HG03175 (cell line): Measurements from ENCODE around the gene TRIOBP.
"Not testable (repeated sequence)": the region's sequence is repeated elsewhere in the genome, so short reads cannot be mapped to it uniquely, and the experiment has no call there.

Experiments
- ATAC-seq: cut with Tn5 transposase; IDR thresholded peaks from one replicate; pipeline ENCODE4 v1.9.1; 2021; ENCODE audit warnings: mild to moderate bottlenecking, moderate library complexity; ENCODE audit not compliant: unreplicated experiment

The TRIOBP gene

DNA sequence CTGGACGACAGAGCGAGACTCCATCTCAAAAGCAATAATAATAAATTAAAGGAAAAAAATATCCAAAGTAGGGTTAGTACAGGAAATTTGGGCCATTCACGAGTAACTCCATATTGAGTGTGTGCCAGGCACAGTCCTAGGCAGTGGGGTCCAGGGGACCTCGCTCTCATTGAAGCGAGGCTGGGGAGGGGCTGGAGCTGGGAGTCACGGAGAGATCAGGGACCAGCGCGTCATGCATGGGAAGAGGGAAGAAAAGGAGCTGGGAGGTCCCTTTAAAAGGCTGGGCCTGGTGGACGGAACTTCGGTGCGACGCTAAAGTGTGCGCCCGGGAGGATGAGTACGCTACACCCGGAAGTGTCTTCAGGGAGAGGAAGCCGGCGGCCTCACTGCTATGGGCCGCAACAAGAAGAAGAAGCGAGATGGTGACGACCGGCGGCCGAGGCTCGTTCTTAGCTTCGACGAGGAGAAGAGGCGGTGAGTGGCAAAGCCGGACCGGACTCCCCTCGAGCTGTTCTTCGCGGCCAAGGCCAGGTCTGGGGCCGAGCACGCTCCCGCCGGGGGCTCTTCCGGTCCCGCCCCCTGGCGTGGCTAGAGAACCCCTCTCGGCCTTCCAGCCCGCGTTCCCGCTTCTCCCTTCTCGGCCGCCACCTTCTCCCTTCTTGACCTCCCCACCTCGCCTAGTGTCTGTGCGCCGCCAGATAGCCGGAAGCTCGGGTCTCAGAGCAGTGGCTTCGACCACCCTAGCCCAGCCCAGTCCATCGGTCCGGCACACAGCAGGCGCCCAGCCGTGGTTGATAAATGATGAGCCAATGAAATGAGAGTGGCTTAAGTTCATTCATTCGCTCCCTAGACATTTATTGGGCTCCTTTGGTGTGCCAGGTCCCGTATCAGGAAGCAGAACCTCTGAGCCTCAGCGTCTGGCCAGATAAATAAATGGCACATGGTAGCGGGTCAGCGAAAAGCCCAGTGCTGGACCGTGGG, 10.6 kb upstream of the TRIOBP start, which contains the start of gene NOL12:
Gene NOL12, plus strand, starts transcription at position 342 of the 981 bp plus-strand sequence. Its CDS starts 50 bp downstream, at position 392.
- ATAC-seq: peak; percentile 77

DNA sequence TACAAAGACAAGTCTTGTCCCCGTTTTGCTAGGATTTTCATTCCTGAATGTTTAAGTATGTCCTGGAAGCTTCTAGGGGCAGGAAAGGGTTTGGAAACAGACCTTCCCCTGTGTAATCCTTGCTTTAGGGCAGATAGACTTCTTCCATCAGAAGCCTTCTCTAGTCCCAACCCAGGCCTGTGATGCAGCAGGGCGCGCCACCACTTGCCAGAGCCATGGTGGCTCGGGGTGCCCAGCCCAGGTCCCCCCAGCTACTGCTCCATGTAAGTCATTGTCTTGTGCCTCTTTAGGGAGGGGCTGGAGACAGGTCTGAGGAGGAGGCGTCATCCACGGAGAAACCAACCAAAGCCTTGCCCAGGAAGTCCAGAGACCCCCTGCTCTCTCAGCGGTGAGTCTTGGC, 6.4 kb upstream of the TRIOBP start:
- no peak for ATAC-seq

- ATAC-seq: no peak
These were observed 5.8 kb upstream of the TRIOBP start for GRCh38 chr22:37690901-37691504.

DNA sequence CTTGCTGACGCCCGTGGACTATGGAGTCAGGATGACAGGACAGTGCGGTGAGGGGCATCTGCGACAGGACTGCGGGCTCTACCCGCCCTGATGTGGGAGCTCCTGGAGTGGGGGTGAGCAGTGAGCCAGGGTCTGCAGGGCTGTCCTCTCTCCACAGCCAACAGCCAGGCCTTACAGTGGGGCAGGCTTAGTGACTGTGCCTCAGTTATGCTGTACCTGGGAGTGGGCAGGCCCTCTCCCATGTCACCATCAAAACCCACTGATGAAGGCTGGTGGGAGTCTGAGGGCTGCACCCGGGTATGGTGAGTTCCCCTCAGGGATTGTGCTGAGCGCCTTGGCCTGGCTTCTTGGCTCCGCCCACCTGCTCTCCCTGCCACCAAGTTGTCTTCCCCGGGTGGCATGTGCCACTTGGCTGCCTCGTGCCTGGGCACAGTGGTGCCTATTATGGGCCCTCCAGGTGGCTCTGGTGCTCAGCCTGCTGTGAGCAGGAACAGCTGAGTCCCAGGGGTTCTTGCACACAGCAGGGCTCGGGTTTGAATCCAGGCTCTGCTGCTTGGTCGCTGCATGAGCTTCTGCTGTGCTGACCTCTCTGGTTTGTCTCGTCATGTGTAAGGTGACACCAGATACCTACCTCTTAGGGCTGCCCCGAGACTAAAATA, 4.1 kb upstream of the TRIOBP start:
- no peak for ATAC-seq

GRCh38 chr22:37694131-37694530, 2.7 kb upstream of the TRIOBP start:
- ATAC-seq: not testable (repeated sequence)

DNA sequence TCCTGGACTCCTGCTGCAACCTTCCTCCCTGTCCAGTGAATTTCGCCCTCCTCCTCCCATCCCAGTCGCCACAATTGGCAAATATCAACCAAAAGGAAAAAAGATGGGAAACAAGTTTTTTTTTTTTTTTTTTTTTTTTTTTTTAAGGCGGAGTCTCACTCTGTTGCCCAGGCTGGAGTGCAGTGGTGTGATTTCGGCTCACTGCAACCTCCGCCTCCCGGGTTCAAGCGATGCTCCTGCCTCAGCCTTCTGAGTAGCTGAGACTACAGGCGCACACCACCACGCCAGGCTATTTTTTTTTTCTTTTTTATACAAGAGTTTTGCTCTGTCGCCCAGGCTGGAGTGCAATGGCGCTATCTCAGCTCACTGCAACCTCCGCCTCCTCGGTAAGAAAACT, 590 bp upstream of the TRIOBP start:
- ATAC-seq: not testable (repeated sequence)

DNA sequence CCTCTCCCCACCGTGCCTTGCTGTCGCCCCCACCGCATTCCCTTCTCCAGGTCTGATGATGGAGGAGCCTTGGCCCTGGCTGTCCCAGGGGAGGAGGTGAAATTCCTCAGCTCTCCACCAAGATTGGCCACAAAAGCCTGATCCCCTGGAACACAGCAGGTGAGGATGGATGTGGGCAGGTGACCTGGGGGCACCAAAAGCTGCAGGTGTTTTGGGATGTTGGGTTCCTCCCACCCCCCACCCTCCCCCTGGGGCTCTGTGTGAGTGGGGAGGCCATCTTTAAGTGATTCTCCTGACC, 639 bp downstream of the TRIOBP start:
- no peak for ATAC-seq

- ATAC-seq: no peak
These were observed 4.4 kb downstream of the TRIOBP start for GRCh38 chr22:37701141-37701786.

DNA sequence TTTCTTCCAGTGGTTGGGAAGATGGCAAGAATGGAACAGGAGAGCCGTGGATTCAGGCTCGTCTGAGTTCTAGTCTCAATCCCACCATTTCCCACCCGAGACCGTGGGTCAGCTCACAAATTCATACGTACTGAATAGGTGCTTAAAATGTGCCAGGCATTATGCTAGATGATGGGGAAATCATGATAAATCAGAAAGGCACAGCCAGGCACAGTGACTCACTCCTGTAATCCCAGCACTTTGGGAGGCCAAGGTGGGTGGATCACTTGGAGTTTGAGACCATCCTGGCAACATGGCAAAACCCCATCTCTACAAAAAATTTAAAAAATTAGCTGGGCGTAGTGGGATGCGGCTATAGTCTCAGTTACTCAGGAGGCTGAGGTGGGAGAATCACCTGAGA, 7.1 kb downstream of the TRIOBP start:
- ATAC-seq: no peak

GRCh38 chr22:37704645-37705044, 7.8 kb downstream of the TRIOBP start:
- no peak for ATAC-seq

GRCh38 chr22:37705205-37705604, 8.4 kb downstream of the TRIOBP start:
- ATAC-seq: no peak

- ATAC-seq: no peak
These were observed 12.0 kb downstream of the TRIOBP start for GRCh38 chr22:37708580-37709444.

- no peak for ATAC-seq
These were observed 12.6 kb downstream of the TRIOBP start for GRCh38 chr22:37709445-37709765.

DNA sequence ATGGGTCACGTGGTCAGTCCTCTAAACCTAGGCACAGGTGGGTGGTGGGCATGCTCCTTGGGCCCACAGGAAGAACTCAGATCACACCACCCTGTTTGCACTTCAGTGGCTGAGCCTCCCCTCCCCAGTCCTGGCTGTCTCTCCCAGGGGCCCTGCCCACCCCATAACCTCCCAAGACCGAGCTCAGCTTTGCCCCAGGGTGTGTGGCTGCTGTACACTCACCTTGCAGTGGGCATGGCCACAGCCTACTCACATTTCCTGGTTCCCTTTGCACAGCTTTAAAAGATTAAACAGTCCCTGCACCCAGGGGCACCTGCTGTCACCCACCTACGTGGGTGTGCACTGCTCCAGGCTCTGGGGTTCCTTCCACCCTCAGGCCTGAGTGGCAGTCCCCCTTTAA, 13.8 kb downstream of the TRIOBP start:
- no peak for ATAC-seq

DNA sequence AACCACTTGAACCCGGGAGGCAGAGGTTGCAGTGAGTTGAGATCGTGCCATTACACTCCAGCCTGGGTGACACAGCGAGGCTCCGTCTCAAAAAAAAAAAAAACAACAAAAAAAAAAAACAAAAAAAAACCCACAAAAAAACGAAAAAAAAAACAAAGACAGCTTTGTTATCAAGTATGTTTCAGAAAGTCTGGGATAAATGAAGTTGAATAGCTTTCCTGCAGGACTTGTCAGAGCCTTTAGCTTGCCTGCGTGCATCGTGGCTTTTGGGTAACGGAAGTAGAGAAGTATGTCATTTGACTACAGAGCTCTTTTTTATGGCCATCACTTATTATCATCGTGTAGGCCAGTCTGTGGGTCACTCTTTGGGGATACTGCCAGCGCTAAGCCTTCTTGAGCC, 14.6 kb downstream of the TRIOBP start:
- ATAC-seq: no peak

GRCh38 chr22:37713761-37714160, 16.9 kb downstream of the TRIOBP start:
- no peak for ATAC-seq

- ATAC-seq: no peak
These were observed 17.8 kb downstream of the TRIOBP start for GRCh38 chr22:37714634-37715033.

DNA sequence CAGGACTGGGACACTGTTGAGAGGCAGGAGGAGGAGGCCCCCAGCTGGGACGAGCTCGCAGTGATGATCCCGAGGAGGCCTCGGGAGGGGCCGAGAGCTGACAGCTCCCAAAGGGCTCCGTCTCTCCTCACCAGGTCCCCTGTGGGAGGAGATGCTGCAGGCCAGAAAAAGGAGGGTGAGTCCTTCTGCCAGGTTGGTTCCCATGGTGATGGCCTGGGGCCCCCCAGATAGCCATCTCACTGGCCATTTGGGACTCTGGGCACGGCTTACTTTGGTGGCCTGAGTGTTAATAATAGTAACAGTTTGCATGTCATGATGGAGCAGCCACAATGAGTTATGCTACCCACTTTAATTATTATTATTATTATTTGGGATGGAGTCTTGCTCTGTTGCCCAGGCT, 18.9 kb downstream of the TRIOBP start:
- ATAC-seq: no peak

DNA sequence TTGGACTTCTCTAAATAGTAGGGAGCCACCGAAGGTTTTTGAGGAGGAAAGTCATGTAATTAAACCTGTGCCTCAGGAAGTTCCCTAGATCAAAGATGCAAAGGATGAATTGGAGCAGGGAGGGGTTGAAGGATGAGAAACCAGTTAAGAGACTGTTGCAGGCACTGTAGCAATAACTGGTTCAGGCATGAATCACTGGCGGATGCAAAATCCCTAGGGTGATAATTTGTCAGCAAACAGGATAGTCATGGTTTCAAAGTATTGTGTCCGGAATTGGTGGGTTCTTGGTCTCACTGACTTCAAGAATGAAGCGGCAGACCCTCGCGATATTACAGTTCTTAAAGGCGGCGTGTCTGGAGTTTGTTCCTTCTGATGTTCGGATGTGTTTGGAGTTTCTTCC, 19.9 kb downstream of the TRIOBP start:
- ATAC-seq: no peak

- ATAC-seq: not testable (repeated sequence)
These were observed 20.4 kb downstream of the TRIOBP start for GRCh38 chr22:37717235-37717634.
